Activated CD4-positive, alpha-beta T cell treated with anti-CD3 and anti-CD28 coated beads, Interleukin-2, amount 50 U/mL, for 48 hours (primary cell): ENCODE measurements around the gene RGPD8.

Experiments used
- DNase-seq, 2 experiments: peaks; one replicate each; pipeline ENCODE4 v3.0.0-alpha.2; 2020

Gene RGPD8

GRCh38 chr2:112321375-112322320, 111.8 kb downstream of the RGPD8 start:
- no peak for DNase-seq
